GM18520 (cell line): ENCODE measurements around the gene ESF1.
"Not testable (repeated sequence)": the region's sequence is repeated elsewhere in the genome, so short reads cannot be mapped to it uniquely, and the experiment has no call there.

Experiments used
- ATAC-seq: cut with Tn5 transposase; IDR thresholded peaks from one replicate; pipeline ENCODE4 v1.9.1; 2021; ENCODE audit not compliant: unreplicated experiment

Gene ESF1

DNA sequence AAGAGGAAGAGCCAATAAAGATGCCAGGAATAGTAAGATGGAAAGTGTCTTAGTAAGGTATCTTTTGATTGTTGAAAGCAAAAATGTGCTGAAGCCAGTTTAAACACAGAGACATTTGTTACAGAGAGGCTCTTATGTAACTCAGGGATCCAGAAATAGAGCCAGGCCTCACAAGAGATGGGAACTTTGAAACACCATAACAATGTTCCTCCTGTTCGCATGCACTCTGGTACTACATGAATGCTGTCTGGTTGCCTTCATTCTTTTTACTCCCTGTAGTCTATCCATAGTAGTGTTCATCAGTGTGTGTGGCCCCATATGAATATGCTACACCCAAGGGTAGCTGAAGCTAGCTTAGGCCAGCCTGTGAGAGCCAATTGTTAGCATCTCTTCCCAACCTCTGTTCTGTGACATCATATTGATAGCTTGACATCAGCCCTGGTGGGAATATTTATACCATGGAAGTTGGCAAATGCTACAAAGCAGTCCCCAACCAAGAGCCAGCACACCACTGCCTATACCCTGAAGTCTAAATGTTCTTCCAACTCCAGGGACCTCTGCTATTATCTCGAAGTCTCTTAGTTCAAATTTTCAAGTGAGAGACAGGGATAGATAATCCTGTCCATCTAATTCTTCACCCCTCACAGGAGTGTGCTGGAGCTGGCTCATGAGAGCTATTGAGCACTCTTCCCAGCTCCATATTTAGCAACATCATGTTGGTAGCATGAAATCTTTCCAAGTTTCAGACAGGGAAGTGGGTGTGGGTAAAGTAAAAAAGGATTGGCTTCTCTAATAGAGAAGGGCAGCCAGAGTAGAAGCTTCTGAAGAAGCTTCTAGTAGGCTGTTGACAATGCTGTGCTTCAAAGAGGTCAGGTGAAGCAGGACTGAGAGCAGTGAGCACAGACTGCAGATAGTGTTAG lies 7.1 kb upstream of the ESF1 start:
- ATAC-seq, result no peak

DNA sequence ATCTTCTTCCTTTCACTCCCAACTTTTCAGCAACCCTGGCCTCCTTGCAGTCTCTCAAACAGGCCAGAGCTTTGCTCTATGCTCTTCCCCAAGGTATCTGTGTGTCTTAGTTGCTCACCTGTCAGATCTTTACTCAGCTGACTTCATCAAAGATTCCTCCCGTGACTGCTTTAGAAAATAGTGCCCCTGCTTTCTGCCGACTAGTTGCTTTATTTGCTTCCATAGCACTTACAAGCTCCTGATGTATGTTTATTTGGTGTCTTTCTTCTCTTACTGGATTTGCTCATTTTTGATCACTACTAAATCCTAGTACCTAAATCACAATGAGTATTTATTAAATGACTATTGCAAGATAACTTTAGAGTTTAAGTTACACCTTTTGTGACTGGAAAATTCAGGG lies 6.0 kb upstream of the ESF1 start:
- ATAC-seq, result no peak

DNA sequence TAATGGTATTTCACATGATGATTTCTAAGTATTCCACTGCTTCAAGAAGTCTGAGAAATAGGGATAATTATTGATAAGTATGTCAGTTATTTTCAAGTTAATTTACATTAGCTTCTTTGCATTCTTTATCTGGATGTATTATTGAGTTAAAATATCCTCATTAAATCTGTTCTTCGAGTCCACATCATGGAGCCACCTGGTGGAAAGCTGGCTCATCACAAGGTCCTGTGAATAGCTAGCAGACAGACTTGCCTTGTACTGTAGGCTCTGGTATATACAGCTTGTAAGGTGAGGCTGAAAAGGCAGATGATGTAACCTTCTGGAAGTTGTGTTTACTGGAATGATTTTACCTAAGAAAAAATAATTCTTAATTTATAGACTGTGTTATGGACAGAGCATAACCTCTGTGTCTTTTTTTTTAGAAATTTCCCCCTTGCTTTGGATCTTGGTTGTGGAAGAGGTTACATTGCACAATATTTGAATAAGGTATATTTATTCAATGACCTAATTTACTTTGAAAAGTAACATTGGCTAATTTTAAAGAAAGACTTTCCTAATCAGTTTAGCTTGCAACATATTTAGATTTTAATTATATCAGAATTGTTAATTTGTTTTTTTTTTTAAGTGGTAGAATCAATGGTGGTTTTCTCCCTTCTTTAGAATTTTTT lies 3.6 kb upstream of the ESF1 start:
- ATAC-seq, result no peak

DNA sequence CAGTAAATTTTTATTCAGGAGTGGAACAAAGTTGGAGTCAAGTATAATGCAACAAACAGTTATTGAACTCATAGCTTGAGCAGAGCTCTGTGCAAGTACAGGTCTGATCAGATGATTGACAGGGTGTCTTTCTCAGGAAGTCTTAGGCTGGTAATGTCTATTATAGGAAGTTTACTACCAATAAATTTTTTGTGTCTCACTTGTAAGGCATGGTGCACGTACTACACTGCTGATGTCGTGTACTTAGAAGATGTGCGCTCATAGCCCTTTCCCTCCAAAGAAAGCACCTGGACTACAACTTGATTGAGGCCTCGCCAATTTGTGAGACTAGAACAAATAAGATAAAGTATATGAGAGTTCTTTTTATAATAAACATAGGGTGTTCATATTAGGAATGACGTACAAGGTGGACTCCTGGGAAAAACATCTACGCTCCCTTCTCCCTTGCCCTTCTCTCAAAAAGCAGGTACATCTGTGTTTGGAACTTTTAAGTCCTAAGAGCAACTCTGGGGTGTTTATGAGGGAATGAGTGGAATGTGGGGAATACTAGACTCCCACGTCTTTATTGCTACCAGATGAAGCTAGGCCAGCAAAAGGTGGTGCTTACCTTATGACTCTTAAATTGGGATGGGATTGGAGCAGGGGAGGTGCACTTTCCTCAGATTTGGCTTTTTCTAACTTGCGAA lies 1.6 kb upstream of the ESF1 start:
- no peak for ATAC-seq

DNA sequence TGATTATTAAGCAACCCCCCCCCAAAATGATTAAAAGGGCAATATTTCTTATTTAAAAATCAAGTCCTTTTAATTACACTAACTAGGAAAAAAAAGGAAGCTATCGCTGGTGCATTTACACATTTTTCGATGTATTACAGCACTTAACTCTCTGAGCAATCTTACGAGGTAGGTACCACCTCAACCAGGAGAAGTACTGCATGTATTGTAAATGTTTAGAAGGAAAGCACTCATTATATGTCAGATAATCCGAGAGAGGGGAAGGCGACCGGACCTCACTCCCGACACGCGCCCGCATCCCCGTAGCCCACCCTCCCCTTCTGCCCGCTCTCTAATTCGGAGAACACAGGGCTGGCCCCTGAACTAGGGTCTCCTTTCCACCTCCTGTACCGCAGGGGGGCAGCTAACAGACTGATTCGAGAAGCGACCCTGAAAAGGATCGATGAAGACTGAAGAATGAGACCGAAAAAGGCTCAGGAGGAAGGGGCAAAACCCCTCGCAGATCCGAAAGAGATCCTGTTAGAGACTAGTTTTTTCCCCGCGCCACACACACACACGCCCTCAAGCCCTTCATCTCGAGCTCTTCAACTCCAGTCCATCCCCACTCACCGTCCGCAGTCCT lies 337 bp downstream of the ESF1 start:
- no peak for ATAC-seq

DNA sequence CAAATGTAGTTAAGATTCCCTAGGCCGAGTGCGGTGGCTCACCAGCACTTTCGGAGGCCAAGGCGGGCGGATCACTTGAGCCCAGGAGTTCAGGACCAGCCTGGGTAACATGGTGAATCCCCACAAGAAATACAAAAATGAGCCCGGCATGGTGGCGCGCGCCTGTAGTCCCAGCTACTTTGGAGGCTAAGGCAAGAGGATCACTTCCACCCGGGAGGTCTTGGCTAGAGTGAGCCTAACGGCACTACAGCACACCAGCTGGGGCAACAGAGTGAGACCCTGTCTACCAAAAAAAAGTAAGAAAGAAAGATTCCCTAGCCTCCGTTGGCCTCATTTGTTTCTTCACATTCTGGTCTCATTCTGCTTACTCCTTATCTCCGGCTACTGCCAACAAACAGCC lies 1.2 kb downstream of the ESF1 start:
- no peak for ATAC-seq

DNA sequence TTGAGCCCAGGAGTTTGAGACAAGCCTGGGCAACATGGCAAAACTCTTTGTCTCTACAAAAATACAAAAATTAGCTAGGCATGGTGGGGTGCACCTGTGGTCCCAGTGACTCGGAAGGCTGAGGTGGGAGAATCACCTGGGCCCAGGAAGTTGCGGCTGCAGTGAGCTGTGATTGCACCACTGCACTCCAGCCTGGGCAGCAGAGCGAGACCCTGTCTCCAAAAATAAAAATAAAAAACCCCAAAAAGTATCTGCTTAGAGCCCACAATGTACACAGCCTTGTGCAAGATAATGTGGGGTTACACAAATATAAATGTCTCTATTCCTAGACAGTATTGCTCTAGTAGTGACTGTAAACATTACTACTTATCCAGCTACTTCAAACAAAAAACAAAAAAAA lies 5.9 kb downstream of the ESF1 start:
- no peak for ATAC-seq

DNA sequence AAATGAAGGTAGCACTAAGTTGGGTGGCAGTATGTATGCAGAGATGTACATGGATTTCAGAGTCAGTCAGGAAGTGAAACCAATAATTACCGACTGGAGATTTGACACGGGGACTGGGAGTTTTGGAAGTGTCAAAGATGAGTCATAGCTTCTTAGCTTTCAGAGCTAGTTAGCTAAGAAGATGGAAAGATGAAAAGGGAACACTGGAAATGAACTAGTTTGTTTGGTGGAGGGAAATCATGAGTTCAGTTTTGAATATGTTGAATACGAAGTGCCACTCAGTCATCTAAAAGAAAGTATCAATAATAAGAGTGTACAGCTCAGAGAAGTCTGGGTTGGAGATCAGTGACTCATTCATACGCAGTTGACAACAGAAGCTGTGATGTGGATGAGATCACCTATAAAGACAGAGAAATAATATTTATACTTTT lies 7.5 kb downstream of the ESF1 start:
- ATAC-seq, result no peak

DNA sequence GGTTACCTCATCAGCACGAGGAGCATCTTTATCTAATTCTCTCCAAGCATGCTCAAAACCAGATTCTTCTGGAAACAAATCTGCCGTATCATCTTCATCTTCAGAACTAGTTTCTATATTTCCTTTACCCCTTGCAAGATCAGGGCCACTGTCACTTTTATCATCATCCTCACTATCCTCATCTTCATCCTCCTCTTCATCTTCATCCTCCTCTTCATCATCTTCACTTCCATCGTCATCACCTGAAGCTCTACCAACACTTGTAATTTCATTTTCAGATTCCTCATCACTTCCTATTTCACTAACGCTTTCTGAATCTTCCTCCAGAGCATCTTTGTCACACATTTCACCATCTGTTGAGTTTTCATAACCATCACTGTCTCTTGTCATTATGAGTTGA lies 8.9 kb downstream of the ESF1 start:
- no peak for ATAC-seq

DNA sequence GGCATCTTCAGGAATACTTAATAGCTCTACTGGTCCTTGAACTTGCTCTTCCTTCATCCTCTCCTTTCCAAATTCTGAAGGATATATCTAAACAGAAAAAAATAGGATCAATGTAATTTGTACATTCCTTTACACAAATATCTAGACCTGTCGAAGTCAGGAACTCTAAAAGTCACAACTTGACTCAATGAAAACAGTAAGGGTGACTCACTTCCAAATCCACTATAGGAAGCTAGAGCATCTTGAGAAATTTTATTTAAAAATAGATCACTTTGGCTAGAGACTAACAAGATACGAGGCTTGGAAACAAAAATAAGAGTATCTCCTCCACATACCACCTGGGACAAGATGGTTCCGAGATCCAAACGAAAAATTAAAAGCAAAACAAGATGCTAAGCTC lies 12.2 kb downstream of the ESF1 start:
- ATAC-seq, result no peak

DNA sequence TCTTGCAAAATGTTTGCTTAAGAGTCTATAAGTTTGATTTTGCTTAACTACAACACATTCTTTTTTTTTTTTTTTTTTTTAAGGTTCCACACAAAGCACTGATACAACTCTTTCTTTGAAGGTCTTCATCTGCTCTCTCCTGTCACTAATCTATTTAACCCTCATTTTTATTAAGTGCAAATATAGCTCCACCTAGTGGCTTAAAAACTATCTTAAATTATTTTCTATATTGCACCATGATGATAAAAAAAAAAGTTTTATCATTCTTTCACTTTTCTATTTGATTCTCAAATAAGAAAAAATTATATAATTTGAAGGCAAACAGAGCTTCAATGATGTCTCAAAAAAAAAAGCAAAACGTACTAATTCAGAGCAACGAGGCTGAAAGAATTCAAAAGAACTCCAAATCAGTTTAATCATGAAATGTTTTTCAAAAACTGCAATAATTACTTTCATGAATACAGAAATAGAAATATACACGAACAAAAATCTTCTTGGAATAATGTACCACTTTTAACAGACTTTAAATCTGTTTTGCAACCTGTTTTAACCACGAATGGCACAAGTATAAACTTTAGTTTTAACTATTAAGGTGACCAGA lies 12.8 kb downstream of the ESF1 start:
- no peak for ATAC-seq

DNA sequence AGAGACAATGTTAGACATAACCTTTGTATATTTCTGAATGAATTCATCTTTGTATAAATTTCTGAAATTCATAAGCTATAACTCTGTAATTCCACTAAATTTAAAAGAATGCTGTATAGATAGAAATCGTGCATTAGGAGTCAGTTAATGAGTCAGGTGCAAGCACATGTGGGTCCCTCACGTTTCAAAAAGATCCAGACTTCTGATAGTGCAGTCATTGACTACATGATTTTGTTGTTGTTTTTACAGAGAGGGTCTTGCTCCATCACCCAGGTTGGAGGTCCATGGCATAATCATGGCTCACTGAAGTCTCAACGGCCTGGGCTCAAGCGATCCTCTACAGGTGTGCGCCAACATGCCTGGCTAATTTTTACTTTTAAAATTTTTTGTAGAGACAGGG lies 14.6 kb downstream of the ESF1 start:
- no peak for ATAC-seq

DNA sequence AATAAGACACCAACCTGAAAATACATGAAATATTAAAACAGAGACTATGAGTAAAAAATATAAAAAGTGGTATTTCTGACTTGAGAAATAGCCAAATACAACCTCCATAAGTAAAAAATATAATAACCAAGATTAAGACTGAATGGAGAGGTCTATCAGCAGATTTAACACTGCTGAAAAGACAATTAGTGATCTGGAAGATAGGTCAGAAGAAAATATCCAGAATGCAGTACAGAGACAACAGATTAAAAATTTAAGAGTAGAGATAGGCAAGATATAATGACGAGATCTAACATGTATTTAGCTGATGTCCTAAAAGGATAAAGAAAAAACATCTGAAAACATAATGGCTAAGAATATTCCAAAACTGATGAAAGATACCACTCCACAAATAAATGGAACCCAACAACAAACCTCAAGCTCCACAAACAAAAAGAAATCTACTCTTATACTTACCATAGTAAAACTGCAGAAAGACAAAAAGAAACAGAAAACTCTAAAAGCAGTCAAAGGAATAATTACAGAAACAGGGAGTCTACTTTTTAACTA lies 18.8 kb downstream of the ESF1 start:
- ATAC-seq, result no peak

DNA sequence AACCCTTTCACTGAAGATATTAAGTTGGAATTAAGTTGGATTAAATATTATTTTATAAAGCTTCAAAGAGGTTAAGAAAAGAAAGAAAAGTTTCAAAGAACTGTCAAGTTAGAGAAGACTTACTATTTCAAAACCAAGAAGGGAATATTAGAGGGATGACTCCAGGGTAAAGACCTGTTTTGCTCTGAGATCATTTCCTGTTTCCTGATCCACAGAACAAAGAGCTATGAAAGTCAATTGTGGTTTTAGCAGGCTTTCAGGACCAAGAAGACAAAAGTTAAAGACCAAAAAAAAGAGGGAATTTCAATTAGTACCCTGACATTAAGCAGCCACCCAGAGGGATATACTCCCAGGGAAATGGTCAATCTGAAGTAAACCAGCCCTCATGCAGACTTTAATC lies 19.4 kb downstream of the ESF1 start:
- ATAC-seq, result no peak

DNA sequence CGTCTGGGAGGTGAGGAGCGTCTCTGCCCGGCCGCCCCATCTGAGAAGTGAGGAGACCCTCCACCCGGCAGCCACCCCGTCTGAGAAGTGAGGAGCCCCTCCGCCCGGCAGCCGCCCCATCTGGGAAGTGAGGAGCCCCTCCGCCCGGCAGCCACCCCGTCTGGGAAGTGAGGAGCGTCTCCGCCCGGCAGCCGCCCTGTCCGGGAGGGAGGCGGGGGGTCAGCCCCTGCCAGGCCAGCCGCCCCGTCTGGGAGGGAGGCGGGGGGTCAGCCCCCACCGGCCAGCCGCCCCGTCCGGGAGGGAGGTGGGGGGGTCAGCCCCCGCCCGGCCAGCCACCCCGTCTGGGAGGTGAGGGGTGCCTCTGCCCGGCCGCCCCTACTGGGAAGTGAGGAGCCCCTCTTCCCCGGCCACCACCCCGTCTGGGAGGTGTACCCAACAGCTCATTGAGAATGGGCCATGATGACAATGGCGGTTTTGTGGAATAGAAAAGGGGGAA lies 24.2 kb downstream of the ESF1 start:
- ATAC-seq, result not testable (repeated sequence)

DNA sequence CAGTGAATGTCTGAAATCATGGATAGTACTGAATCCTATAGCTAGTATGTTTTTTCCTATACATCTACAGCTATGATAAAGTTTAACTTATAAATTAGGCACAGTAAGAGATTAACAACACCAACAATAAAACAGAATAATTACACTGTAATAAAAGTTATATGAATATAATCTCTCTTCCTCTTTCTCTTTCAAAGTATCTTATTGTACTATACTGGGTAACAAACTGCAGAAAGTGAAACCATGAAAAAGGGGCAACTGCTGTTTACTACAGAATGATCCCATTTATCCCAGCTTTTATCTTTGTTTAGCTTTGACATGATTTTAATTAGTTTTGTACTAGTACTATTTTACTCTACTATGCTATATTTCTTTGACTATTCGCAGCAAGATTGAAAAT lies 25.8 kb downstream of the ESF1 start:
- ATAC-seq, result no peak

DNA sequence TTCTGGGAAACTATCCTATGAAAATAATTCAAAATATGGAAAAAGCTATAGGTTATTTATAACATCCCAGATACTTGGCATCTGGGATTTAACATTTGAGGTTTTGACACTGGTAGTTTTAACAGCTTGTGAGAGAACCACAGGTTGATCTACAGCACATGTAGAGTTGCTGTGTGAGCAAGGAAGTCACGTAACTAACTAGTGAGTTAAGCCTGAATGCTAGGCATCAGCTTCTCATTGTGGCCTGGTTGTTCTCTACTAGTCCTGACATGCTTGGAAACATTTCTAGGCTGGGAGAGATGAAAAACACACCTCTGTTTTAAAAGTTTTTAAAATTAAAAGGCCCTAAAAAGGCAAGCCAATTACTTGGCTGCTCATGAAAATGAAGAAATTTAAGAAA lies 28.2 kb downstream of the ESF1 start:
- no peak for ATAC-seq

DNA sequence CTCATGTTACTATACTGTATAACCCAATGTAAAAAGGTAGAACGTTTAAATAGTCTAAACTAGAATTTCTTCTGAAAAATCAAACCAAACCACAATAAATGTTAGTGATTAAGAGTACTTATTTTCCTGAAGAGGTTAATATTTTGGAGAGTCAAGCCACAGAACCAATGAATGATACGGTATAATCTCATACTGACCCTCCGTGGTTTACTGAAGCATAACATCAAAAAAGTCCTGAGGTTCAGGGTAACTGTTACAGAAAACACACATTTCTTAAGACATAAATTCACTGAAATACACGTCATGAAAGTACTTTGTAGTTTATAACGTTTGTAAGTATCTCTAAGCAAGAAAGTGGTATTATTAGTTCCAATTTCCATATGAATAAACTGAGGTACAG lies 28.9 kb downstream of the ESF1 start:
- no peak for ATAC-seq

DNA sequence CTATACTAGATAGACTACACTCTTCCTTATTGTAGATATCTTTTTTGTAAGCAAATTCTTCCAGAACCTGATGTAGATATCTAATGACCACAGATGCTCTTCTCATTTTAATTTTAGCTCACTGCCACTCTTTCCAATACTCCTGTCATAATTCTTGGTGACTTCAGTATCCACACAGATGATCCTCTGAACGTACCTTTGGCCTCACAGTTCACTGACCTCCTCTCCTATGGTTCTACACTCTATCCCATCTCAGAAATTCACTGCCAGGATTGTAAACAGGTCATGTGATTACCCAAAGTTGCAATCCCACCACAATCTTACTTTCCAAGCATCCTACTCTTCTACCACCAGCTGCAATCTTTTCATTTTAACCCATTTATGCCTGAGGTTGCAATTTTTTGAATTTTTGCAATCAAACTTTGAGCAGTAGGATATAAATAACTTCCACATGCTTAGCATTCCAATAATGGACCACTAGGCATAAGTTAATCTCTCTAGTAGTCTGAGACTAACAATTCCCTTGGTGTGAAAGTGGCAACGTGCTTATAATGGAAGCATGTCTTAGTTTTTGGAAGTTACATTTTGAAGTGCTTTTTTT lies 31.2 kb downstream of the ESF1 start:
- ATAC-seq, result no peak

DNA sequence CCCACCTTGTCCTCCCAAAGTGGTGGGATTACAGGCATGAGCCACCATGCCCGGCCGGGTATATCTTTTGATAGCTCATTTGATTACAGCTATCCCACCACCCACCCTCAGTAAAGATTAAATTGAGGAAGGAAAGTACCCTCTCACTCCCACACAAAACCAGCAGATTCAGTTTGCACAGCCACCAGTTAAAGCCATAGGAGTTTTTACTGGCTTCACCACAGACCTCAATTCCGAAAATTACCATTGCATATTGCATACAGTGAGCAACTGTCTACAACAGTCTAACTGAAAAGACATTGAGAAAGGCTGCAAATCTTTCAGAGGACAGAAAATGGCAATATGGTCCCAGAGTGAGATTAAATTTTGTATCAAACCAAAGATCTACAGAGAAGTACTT lies 34.9 kb downstream of the ESF1 start:
- ATAC-seq, result no peak
